ENCODE results near the gene FNDC3A. TPM values are rescaled to one million over a fixed set of nuclear protein-coding genes. Genes with fewer than 3 reads are reported as not detected.

FNDC3A gene
- total RNA-seq, 2 experiments from 2014 or later: 21.1 to 21.6 TPM

GRCh38 chr13:49206641-49207040 lies 230.9 kb downstream of the FNDC3A start:
- DNase-seq: no peak
- ChIA-PET POLR2A (no interaction called here), CTCF (no interaction called here)
- no peaks in the 10 kb centered on the region for H3K4me1 Mint-ChIP-seq (ENCODE audit: low read depth)
- H3K27ac Mint-ChIP-seq: no peak overlapping the region
- no peaks in the 10 kb centered on the region for H3K9me3 Mint-ChIP-seq
- H3K4me3 Mint-ChIP-seq: no peak overlapping the region
- peaks cover 24% of the 10 kb centered on the region for H3K36me3 Mint-ChIP-seq
- intact Hi-C loops (cut with micrococcal nuclease): no loop called here
- H3K27me3 Mint-ChIP-seq: no peaks in the 10 kb centered on the region

- Mint-ChIP-seq H3K27ac (no peak overlapping the region), H3K9me3 (no peaks in the 10 kb centered on the region), H3K4me1 (ENCODE audit: low read depth) (no peaks in the 10 kb centered on the region), H3K36me3 (peaks cover 23% of the 10 kb centered on the region), H3K4me3 (no peak overlapping the region), H3K27me3 (no peaks in the 10 kb centered on the region)
- ChIA-PET CTCF (no interaction called here), POLR2A (no interaction called here)
- DNase-seq: no peak
- intact Hi-C loops (cut with micrococcal nuclease): no loop called here
These were observed 232.9 kb downstream of the FNDC3A start for GRCh38 chr13:49208619-49209018.

GRCh38 chr13:49210114-49210513 lies 234.4 kb downstream of the FNDC3A start:
- intact Hi-C loops (cut with micrococcal nuclease): no loop called here
- ChIA-PET CTCF (no interaction called here), POLR2A (no interaction called here)
- Mint-ChIP-seq H3K9me3 (no peaks in the 10 kb centered on the region), H3K27me3 (no peaks in the 10 kb centered on the region), H3K27ac (no peak overlapping the region), H3K4me3 (no peak overlapping the region), H3K36me3 (peaks cover 16% of the 10 kb centered on the region), H3K4me1 (ENCODE audit: low read depth) (peaks cover 9% of the 10 kb centered on the region)
- DNase-seq: no peak

GRCh38 chr13:49210669-49211068 lies 235.0 kb downstream of the FNDC3A start:
- Mint-ChIP-seq H3K4me3 (no peak overlapping the region), H3K36me3 (peaks cover 14% of the 10 kb centered on the region), H3K4me1 (ENCODE audit: low read depth) (peaks cover 12% of the 10 kb centered on the region), H3K9me3 (no peaks in the 10 kb centered on the region), H3K27ac (no peak overlapping the region), H3K27me3 (no peaks in the 10 kb centered on the region)
- no peak for DNase-seq
- intact Hi-C loops (cut with micrococcal nuclease): no loop called here
- CTCF ChIA-PET: no interaction called here
- POLR2A ChIA-PET: no interaction called here

GRCh38 chr13:49213539-49213938 lies 237.8 kb downstream of the FNDC3A start:
- Mint-ChIP-seq H3K9me3 (no peaks in the 10 kb centered on the region), H3K27me3 (peaks cover 14% of the 10 kb centered on the region), H3K36me3 (peaks cover 7% of the 10 kb centered on the region), H3K4me3 (no peak overlapping the region), H3K4me1 (ENCODE audit: low read depth) (peaks cover 12% of the 10 kb centered on the region), H3K27ac (no peak overlapping the region)
- ChIA-PET POLR2A (no interaction called here), CTCF (interaction anchor here (0.6 to 1.8 kb wide), 2 partner anchors 25 to 67 kb away, joined by 3 to 14 read pairs; no protein-coding TSS in a partner anchor)
- intact Hi-C loops (cut with micrococcal nuclease): no loop called here
- DNase-seq: no peak

- ChIA-PET CTCF (interaction anchor here (0.5 to 1.8 kb wide), 9 partner anchors 10 to 395 kb away, joined by 3 to 14 read pairs (median 3); partner anchors contain the start of gene CDADC1), POLR2A (no interaction called here)
- intact Hi-C loops (cut with micrococcal nuclease): loop anchor here (2.0 kb wide), 1 partner anchor 67 kb away; no protein-coding TSS in a partner anchor
- peaks cover 7% of the 10 kb centered on the region for H3K36me3 Mint-ChIP-seq
- no peak for DNase-seq
- no peak overlapping the region for H3K27ac Mint-ChIP-seq
- H3K9me3 Mint-ChIP-seq: no peaks in the 10 kb centered on the region
- H3K4me1 Mint-ChIP-seq (ENCODE audit: low read depth): peaks cover 12% of the 10 kb centered on the region
- H3K4me3 Mint-ChIP-seq: no peak overlapping the region
- H3K27me3 Mint-ChIP-seq: peaks cover 21% of the 10 kb centered on the region
These were observed 238.5 kb downstream of the FNDC3A start for GRCh38 chr13:49213997-49214916.

- no peaks in the 10 kb centered on the region for H3K9me3 Mint-ChIP-seq
- CTCF ChIA-PET: interaction anchor here (0.5 to 1.8 kb wide), 10 partner anchors 11 to 394 kb away, joined by 3 to 14 read pairs (median 4); partner anchors contain the start of gene CDADC1
- peak; percentile 59 for DNase-seq
- peaks cover 14% of the 10 kb centered on the region for H3K4me1 Mint-ChIP-seq (ENCODE audit: low read depth)
- no peak overlapping the region for H3K4me3 Mint-ChIP-seq
- H3K36me3 Mint-ChIP-seq: peaks cover 4% of the 10 kb centered on the region
- intact Hi-C loops (cut with micrococcal nuclease): loop anchor here (2.0 kb wide), 1 partner anchor 66 kb away; no protein-coding TSS in a partner anchor
- POLR2A ChIA-PET: interaction anchor here (0.5 to 0.6 kb wide), 2 partner anchors 239 to 674 kb away, joined by 3 to 4 read pairs; partner anchors contain the start of gene FNDC3A
- H3K27ac Mint-ChIP-seq: no peak overlapping the region
- peaks cover 26% of the 10 kb centered on the region for H3K27me3 Mint-ChIP-seq
These were observed 239.2 kb downstream of the FNDC3A start for GRCh38 chr13:49214917-49215376.

- Mint-ChIP-seq H3K4me1 (ENCODE audit: low read depth) (peaks cover 16% of the 10 kb centered on the region), H3K27ac (no peak overlapping the region), H3K9me3 (no peaks in the 10 kb centered on the region), H3K36me3 (peaks cover 2% of the 10 kb centered on the region), H3K4me3 (no peak overlapping the region), H3K27me3 (peaks cover 33% of the 10 kb centered on the region)
- CTCF ChIA-PET: interaction anchor here (2.2 kb wide), 1 partner anchor 65 kb away, joined by 5 read pairs; no protein-coding TSS in a partner anchor
- POLR2A ChIA-PET: no interaction called here
- no peak for DNase-seq
- intact Hi-C loops (cut with micrococcal nuclease): no loop called here
These were observed 240.6 kb downstream of the FNDC3A start for GRCh38 chr13:49216334-49216733.

- intact Hi-C loops (cut with micrococcal nuclease): no loop called here
- peaks cover 2% of the 10 kb centered on the region for H3K36me3 Mint-ChIP-seq
- H3K27me3 Mint-ChIP-seq: peaks cover 46% of the 10 kb centered on the region
- no peak overlapping the region for H3K27ac Mint-ChIP-seq
- CTCF ChIA-PET: interaction anchor here (2.2 kb wide), 1 partner anchor 63 kb away, joined by 5 read pairs; no protein-coding TSS in a partner anchor
- POLR2A ChIA-PET: no interaction called here
- H3K9me3 Mint-ChIP-seq: no peaks in the 10 kb centered on the region
- no peak for DNase-seq
- no peak overlapping the region for H3K4me3 Mint-ChIP-seq
- peaks cover 16% of the 10 kb centered on the region for H3K4me1 Mint-ChIP-seq (ENCODE audit: low read depth)
These were observed 242.3 kb downstream of the FNDC3A start for GRCh38 chr13:49217962-49218492.

- intact Hi-C loops (cut with micrococcal nuclease): no loop called here
- CTCF ChIA-PET: interaction anchor here (2.0 kb wide), 1 partner anchor 21 kb away, joined by 5 read pairs; no protein-coding TSS in a partner anchor
- POLR2A ChIA-PET: no interaction called here
These were observed 242.9 kb downstream of the FNDC3A start for GRCh38 chr13:49218493-49219051.

GRCh38 chr13:49219647-49220035 lies 243.9 kb downstream of the FNDC3A start:
- Mint-ChIP-seq H3K4me3 (peak overlapping the region; percentile 46), H3K9me3 (no peaks in the 10 kb centered on the region), H3K4me1 (ENCODE audit: low read depth) (peaks cover 12% of the 10 kb centered on the region), H3K27me3 (peaks cover 52% of the 10 kb centered on the region), H3K36me3 (peaks cover 2% of the 10 kb centered on the region), H3K27ac (no peak overlapping the region)
- ChIA-PET POLR2A (no interaction called here), CTCF (interaction anchor here (0.7 to 2.0 kb wide), 2 partner anchors 20 to 190 kb away, joined by 3 to 5 read pairs; no protein-coding TSS in a partner anchor)
- no peak for DNase-seq
- intact Hi-C loops (cut with micrococcal nuclease): no loop called here

More at GRCh38 chr13:49218493-49219051, 242.9 kb downstream of the FNDC3A start:
- Mint-ChIP-seq H3K36me3 (peaks cover 2% of the 10 kb centered on the region), H3K27ac (no peak overlapping the region), H3K27me3 (peaks cover 48% of the 10 kb centered on the region), H3K4me3 (no peak overlapping the region), H3K4me1 (ENCODE audit: low read depth) (peaks cover 16% of the 10 kb centered on the region), H3K9me3 (no peaks in the 10 kb centered on the region)
- no peak for DNase-seq
